ENCODE data around the gene BRCA1. TPM values are rescaled to one million over a fixed set of nuclear protein-coding genes. Genes with fewer than 3 reads are reported as not detected.

Gene BRCA1
- total RNA-seq, 1 experiment from 2014 or later: 44.1 TPM

GRCh38 chr17:43030137-43030767 lies 94.9 kb downstream of the BRCA1 start:
- H4K20me1 ChIP-seq (ENCODE audit: insufficient read depth): no peaks in the 10 kb centered on the region
- no peak overlapping the region for H3K27ac ChIP-seq (ENCODE audit: low read depth, low read length)
- TF ChIP-seq EGR1 (IDR thresholded peaks at IDR 0.05; ENCODE audit: low read depth) (no peak), CEBPB (IDR thresholded peaks at IDR 0.05; ENCODE audit: low read depth) (no peak), JUND (IDR thresholded peaks at IDR 0.05) (no peak), POLR2AphosphoS5 (IDR thresholded peaks at IDR 0.05; ENCODE audit: low read depth, low read length) (no peak), SIN3A (IDR thresholded peaks at IDR 0.05; ENCODE audit: low read depth) (no peak), YY1 (IDR thresholded peaks at IDR 0.05; ENCODE audit: extremely low read depth, insufficient replicate concordance, low read depth, low read length) (no peak), RAD21 (IDR thresholded peaks at IDR 0.05; ENCODE audit: low read depth) (no peak), SP1 (IDR thresholded peaks at IDR 0.05; ENCODE audit: low read depth) (no peak)
- TF ChIP-seq, protein P1, sequence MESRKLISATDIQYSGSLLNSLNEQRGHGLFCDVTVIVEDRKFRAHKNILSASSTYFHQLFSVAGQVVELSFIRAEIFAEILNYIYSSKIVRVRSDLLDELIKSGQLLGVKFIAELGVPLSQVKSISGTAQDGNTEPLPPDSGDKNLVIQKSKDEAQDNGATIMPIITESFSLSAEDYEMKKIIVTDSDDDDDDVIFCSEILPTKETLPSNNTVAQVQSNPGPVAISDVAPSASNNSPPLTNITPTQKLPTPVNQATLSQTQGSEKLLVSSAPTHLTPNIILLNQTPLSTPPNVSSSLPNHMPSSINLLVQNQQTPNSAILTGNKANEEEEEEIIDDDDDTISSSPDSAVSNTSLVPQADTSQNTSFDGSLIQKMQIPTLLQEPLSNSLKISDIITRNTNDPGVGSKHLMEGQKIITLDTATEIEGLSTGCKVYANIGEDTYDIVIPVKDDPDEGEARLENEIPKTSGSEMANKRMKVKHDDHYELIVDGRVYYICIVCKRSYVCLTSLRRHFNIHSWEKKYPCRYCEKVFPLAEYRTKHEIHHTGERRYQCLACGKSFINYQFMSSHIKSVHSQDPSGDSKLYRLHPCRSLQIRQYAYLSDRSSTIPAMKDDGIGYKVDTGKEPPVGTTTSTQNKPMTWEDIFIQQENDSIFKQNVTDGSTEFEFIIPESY (IDR thresholded peaks at IDR 0.05; ENCODE audit: extremely low read depth, insufficient replicate concordance, low read length): no peak
- no peak overlapping the region for H3K4me2 ChIP-seq (ENCODE audit: low read length)
- ChIA-PET RAD21 (ENCODE audit: low non-redundant PET in 1 of 2, low total read pairs in 2 of 2, uncharacterized antibody in 2 of 2, unreplicated experiment in 2 of 2) (no interaction called here), CTCF (no interaction called here), POLR2A (no interaction called here)
- DNase-seq (ENCODE audit: low read depth, low spot score) (no peak), ATAC-seq (no peak)
- no peaks in the 10 kb centered on the region; a peak in 1 of 4 replicates for H3K4me1 ChIP-seq (ENCODE audit: control insufficient read depth in 1 of 2, insufficient read depth in 2 of 2, low read length in 2 of 2)
- no peaks in the 10 kb centered on the region for H3K27me3 ChIP-seq (ENCODE audit: insufficient read depth, low read length)
- no peaks in the 10 kb centered on the region for H3K9me3 ChIP-seq (ENCODE audit: control insufficient read depth in 1 of 2, insufficient read depth in 1 of 2, low read depth in 1 of 2, low read length in 2 of 2)
- intact Hi-C loops (cut with micrococcal nuclease): no loop called here
- H3K36me3 ChIP-seq (ENCODE audit: control insufficient read depth in 1 of 2, insufficient read depth in 2 of 2, low read length in 2 of 2): no peaks in the 10 kb centered on the region
- BruUV-seq (replicated peaks): no TSS peak
- no peak overlapping the region for H2AFZ ChIP-seq (ENCODE audit: low read depth, low read length, poor library complexity, severe bottlenecking)
- no peak overlapping the region for H3K4me3 ChIP-seq (replicated peaks in 1 of 2; ENCODE audit: low read depth in 1 of 2, low read length in 2 of 2)
- no peak overlapping the region for H3K9ac ChIP-seq (ENCODE audit: low read length)
- H3K79me2 ChIP-seq (ENCODE audit: insufficient read depth, low read length): no peaks in the 10 kb centered on the region
- H3K9me2 ChIP-seq (ENCODE audit: insufficient read depth): no peaks in the 10 kb centered on the region
